Measurements from ENCODE around the gene AATK.
"Not testable (repeated sequence)": the region's sequence is repeated elsewhere in the genome, so short reads cannot be mapped to it uniquely, and the experiment has no call there.

The AATK gene

GRCh38 chr17:81161972-81162371 is 4.0 kb downstream of the AATK start:
- DNase-seq (ENCODE audit: low read depth) = no peak

GRCh38 chr17:81161536-81161935 is 4.5 kb downstream of the AATK start:
- DNase-seq (ENCODE audit: low read depth) = no peak

GRCh38 chr17:81160747-81161453 is 5.1 kb downstream of the AATK start:
- no peak for DNase-seq (ENCODE audit: low read depth)

DNA sequence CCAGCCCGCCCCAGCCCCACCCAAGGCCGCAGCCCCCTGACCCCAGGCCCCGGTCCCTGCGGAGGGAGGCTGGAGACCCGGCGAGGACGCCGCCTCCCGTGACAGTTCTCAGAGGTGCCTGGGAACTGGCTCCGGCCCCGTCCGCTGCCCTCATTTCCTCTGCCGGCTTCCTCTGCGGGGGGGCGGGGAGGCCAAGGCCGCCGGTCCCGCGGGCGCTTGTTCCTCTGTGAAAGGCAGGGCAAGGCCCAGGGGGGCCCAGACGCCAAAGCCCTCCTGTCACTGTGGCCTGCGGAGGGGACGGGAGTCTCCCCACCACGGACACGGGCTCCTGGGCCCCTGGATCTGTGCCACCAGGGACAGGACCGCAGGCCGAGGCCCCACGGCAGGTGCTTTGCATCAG is 5.7 kb downstream of the AATK start:
- no peak for DNase-seq (ENCODE audit: low read depth)

GRCh38 chr17:81159611-81160265 is 6.3 kb downstream of the AATK start:
- no peak for DNase-seq (ENCODE audit: low read depth)

GRCh38 chr17:81158688-81159590 is 7.1 kb downstream of the AATK start:
- DNase-seq (ENCODE audit: low read depth) = no peak

DNA sequence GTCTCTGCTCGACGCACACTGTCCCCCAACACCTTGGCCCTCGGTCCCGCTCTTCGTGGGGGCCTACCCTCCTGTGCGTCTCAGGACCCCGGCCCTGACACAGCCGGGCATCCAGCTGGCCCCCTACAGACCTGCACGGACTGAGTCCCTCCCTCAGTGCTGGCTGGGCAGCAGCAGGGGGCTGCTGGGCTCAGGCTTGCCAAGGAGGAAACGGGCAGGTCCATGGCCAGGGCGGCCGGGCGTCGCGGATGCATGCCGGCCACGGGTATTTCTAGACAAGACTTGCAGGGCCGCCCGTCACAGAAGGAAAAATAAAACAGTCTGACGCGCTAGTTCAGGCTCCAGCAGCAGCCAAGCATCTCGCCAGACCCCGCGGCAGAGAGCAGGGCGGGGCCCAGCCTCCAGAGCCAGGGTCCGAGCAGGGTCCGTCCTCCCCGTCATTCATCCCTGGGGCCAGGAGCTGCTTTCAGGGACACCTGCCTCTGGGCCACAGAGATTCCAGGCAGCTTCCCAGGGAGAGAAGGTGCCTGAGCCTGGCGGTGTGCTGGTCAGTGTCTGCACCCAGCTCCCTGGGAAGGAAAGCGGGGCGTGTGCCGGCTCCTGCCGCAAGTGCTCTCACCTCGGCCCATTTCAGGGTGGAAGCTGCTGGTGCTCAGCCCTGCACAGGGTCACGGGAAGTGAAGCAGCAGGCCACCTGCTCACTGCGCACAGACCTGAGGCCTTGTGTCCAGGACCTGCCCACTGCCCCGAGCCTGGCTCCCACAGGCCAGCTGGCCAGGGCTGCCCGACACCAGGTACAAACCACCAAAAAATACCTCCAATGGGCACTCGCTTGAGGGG is 8.0 kb downstream of the AATK start:
- DNase-seq (ENCODE audit: low read depth) = no peak

DNA sequence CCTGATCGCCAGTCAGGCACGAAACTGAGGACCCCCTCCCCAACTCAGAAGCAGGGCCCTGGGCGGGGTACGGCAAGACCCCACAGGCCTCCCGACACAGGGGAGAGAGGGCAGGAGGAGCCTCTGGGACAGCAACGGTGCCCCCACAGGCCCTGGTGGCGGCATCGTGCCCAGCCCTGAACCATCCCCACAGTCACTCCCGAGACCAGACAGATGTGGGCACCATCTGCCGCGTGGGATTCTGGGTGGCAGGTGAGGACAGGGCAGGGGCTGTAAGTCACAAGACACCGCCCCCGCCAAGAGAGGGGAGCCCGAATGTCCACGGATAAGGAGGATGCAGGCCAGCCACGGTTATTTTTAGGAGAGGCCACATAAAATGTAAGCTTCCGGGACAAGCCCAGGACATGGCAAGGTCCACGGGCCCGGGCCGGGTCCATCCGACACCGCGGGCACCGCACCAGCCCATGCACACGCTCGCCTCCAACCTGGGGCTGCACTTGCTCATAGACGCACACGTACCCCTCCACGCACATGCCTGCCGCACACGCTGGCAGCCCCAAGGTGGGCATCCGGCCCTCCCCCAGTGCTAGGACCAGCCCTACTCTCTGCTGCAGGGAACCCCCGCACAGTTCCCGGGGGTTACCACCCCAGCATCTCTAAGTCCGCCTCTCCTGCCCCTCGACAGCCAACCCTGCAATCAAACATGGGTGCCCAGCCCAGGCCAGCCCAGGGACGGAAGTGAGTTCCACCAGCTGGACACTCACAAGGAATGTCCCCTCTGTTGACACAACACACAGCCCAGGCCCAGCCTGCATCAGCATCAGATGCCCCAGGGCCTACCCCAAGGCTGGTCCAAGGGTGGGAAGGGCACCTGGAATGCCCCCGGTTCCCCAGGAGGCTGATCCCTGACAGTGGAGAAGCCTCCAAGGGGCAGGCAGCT is 8.9 kb downstream of the AATK start:
- DNase-seq (ENCODE audit: low read depth) = no peak

GRCh38 chr17:81154961-81155360 is 11.1 kb downstream of the AATK start:
- DNase-seq (ENCODE audit: low read depth) = no peak

- not testable (repeated sequence) for DNase-seq (ENCODE audit: low read depth)
Observed at GRCh38 chr17:81154016-81154415, 12.0 kb downstream of the AATK start.

DNA sequence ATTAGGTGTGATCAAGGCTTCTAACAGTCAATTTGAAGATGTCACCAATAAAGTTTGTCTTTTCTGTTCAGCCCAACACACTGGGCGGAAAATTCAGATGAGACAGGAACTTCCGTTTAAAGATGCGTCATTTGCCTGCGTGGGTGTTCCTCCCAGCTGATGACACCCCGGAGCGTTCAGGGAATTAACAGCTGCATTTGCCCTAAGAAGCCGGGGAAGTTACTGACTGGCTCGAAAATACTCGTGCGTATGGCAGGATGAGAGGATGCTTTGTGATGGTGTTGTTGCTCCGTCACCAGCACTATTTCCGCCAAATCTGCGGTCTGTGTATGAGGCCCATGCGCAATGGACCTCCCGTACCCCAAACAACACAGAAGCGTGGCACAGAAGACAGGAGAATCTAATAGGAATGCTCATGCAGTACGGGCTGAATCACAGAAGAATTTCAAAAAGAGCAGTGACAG is 12.6 kb downstream of the AATK start:
- no peak for DNase-seq (ENCODE audit: low read depth)

DNA sequence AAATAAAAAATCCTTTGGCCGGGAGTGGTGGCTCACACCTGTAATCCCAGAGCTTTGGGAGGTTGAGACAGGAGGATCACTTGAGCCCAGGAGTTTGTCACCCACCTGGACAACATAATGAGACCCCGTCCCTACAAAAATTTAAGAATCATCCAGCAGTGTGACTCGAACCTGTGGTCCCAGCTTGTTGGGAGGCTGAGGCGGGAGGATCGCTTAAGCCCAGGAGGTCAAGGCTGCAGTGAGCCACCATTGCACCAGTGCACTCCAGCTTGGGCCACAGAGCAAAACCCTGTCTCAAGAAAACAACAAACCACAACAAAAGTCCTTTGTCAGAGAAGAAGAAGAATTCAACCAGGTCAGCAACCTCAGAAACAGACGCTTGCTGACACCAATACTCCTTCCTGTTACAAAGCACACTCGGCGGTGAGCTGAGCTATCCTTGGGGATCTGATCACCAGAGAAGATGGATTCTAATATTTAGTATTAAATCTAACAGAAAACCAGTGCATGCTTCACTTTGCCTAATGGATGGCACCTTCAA is 13.7 kb downstream of the AATK start:
- DNase-seq (ENCODE audit: low read depth) = no peak

GRCh38 chr17:81151278-81151677 is 14.7 kb downstream of the AATK start:
- no peak for DNase-seq (ENCODE audit: low read depth)

- DNase-seq (ENCODE audit: low read depth) = no peak
Observed at GRCh38 chr17:81150377-81151077, 15.5 kb downstream of the AATK start.

DNA sequence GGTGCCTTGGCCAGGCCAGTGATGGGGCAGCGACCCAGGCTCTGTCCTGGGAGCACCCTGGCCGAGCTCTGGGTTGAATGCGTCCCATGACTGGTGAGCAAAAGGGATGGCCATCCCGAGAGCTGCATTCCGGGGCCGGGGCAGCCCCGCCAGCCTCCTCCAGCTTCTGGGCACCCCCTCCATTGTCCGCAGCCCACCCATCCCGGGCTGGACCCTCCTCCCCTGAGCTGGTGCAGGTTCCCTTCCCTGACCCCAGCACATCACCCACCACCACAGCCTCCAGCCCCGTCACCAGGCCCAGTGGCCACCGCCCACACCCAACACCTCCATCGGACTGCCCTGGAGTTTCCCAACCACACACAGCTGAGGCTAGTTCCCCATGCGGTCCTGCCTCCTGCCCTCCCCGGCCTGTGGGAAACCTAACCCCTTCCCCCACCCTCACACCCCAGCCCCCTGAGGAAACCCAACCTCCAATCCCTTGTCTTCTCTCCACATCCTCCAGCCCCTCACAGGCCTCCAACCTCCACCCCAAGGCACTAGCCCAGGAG is 17.0 kb downstream of the AATK start:
- DNase-seq (ENCODE audit: low read depth) = no peak

DNA sequence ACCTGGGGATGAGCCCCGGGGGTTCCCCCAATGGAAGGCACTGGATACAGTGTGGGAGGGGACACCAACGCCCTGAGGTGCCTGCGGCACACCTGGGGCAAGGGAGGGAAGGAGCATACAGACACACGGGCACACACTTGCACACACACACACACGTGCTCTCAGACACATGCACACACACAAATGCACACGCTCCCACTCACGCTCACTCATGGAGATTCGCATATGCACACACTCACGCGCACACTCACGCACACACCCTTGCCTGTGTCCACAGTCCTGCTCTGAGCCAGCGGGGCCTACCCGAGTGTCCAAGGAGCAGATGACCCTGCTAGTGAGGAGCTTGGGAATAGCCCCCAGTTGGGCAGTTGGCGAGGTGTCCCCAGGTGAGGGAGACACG is 17.4 kb downstream of the AATK start:
- DNase-seq (ENCODE audit: low read depth) = no peak

GRCh38 chr17:81147701-81148100 is 18.3 kb downstream of the AATK start:
- DNase-seq (ENCODE audit: low read depth) = no peak

- not testable (repeated sequence) for DNase-seq (ENCODE audit: low read depth)
Observed at GRCh38 chr17:81146208-81146607, 19.8 kb downstream of the AATK start.

- DNase-seq (ENCODE audit: low read depth) = no peak
Observed at GRCh38 chr17:81144423-81144781, 21.6 kb downstream of the AATK start.
